Rectal smooth muscle tissue (tissue), 1 donor: ENCODE results near the gene UBA3.

Experiments used
- H3K27ac ChIP-seq: one replicate; pipeline ENCODE4 v1.7.0; 2013; ENCODE audit warnings: low read depth, low read length, inconsistent platforms
- H3K27me3 ChIP-seq: one replicate; pipeline ENCODE4 v1.7.0; 2013; ENCODE audit warnings: low read length; ENCODE audit not compliant: control insufficient read depth, insufficient read depth
- H3K36me3 ChIP-seq: one replicate; pipeline ENCODE4 v1.7.0; 2013; ENCODE audit warnings: low read length; ENCODE audit not compliant: control insufficient read depth, insufficient read depth
- H3K4me1 ChIP-seq: one replicate; pipeline ENCODE4 v1.7.0; 2013; ENCODE audit warnings: low read length; ENCODE audit not compliant: control insufficient read depth, insufficient read depth
- H3K4me3 ChIP-seq: one replicate; pipeline ENCODE4 v1.7.0; 2013; ENCODE audit warnings: low read length
- H3K9ac ChIP-seq: one replicate; pipeline ENCODE4 v1.7.0; 2013; ENCODE audit warnings: low read length

The UBA3 gene

DNA sequence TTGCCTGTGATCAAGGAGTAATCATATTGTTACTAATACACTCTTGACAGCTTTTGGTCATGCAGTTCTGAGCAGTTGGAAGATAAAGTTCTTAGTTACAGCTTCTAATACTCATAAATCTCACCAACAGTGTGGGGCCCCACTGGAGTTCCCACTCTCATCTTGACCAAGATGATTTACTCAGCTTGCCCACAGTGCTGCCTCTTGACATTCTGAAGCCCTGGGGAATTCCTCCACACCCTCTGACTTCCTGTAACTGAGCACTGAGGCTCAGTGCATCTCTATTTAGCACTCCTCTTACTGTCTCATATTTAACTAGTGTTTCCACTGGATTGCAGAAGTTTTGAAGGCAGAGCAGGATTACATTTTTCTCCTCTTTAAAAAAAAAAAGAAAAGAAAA lies 2.6 kb upstream of the UBA3 start:
- H3K27ac ChIP-seq, result no peak overlapping the region
- H3K36me3 ChIP-seq, result no peaks in the 10 kb centered on the region
- H3K9ac ChIP-seq, result no peak overlapping the region
- no peaks in the 10 kb centered on the region for H3K27me3 ChIP-seq
- H3K4me3 ChIP-seq, result no peak overlapping the region
- peaks cover 14% of the 10 kb centered on the region for H3K4me1 ChIP-seq

DNA sequence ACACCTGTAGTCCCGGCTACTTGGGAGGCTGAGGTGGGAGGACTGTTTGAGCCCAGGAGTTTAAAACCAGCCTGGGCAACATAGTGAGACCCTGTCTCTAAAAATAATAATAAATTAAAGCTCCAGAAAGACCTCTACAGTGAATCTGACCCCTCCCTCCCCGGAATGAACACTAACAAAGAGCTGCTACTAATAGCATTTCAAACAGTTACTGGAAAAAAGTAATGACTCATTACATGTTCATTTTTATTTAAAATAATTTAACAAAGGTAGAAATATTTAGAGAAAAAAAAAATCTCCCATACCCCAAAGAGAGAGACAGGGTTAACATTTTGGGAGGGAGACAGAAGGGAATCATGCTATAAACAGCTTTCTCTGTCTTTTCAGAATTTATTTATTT lies 2.2 kb upstream of the UBA3 start:
- Histone ChIP-seq H3K27ac (no peak overlapping the region), H3K4me1 (peaks cover 14% of the 10 kb centered on the region)

GRCh38 chr3:69081583-69082262 lies 1.6 kb upstream of the UBA3 start:
- H3K4me1 ChIP-seq, result peaks cover 14% of the 10 kb centered on the region
- no peaks in the 10 kb centered on the region for H3K27me3 ChIP-seq
- H3K9ac ChIP-seq, result no peak overlapping the region

More for the DNA sequence above, 2.2 kb upstream of the UBA3 start:
- Histone ChIP-seq H3K9ac (no peak overlapping the region), H3K4me3 (no peak overlapping the region), H3K36me3 (no peaks in the 10 kb centered on the region), H3K27me3 (no peaks in the 10 kb centered on the region)

GRCh38 chr3:69079269-69080159 lies 651 bp downstream of the UBA3 start:
- H3K4me1 ChIP-seq, result peaks cover 12% of the 10 kb centered on the region
- peak overlapping the region; percentile 80 for H3K4me3 ChIP-seq
- H3K27me3 ChIP-seq, result no peaks in the 10 kb centered on the region
- H3K36me3 ChIP-seq, result no peaks in the 10 kb centered on the region
- H3K27ac ChIP-seq, result peak overlapping the region; percentile 23
- peak overlapping the region; percentile 58 for H3K9ac ChIP-seq

More at GRCh38 chr3:69081583-69082262, 1.6 kb upstream of the UBA3 start:
- H3K27ac ChIP-seq, result no peak overlapping the region
- no peaks in the 10 kb centered on the region for H3K36me3 ChIP-seq
- H3K4me3 ChIP-seq, result no peak overlapping the region

DNA sequence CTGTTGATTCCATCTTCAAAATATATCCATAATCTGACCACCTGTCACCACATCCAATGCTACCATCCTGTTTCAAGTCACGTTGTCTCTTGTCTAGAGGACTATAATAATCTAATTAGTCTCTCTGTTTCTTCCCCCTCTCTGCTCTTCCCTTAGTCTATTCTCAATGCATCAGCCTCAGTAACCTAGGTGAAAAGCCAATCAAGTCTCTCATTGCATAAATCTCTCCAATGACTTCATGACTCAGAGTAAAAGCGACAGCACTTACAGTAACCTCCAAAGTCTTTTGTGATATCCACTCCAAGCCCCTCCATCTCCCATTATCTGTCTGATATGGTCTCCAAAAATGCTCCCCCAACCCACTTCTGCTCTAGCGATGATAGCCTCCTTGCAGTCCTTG lies 7.2 kb downstream of the UBA3 start:
- Histone ChIP-seq H3K4me1 (no peaks in the 10 kb centered on the region), H3K4me3 (no peak overlapping the region), H3K27ac (no peak overlapping the region), H3K36me3 (no peaks in the 10 kb centered on the region), H3K9ac (no peak overlapping the region), H3K27me3 (no peaks in the 10 kb centered on the region)

DNA sequence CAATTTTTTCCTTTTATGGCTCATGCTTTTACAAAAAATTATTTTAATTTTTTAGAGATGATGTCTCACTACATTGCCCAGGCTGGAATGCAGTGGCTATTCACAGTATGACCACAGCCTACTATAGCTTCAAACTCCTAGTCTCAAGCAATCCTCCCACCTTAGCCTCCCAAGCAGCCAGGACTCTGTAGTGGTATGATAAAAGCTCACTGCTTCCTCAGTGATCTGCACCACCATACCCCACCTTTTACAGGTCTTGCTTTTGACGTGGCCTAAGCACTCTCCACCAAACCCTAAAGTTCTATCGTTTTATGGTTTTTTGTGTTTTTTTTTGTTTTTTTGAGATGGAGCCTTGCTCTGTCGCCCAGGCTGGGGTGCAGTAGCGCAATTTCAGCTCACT lies 14.0 kb downstream of the UBA3 start:
- H3K27ac ChIP-seq, result no peak overlapping the region
- no peak overlapping the region for H3K4me3 ChIP-seq
- no peaks in the 10 kb centered on the region for H3K27me3 ChIP-seq
- no peak overlapping the region for H3K9ac ChIP-seq
- H3K36me3 ChIP-seq, result peaks cover 3% of the 10 kb centered on the region
- no peaks in the 10 kb centered on the region for H3K4me1 ChIP-seq

- Histone ChIP-seq H3K9ac (no peak overlapping the region), H3K36me3 (peaks cover 8% of the 10 kb centered on the region), H3K27me3 (no peaks in the 10 kb centered on the region), H3K4me1 (no peaks in the 10 kb centered on the region), H3K27ac (no peak overlapping the region), H3K4me3 (no peak overlapping the region)
Measured at GRCh38 chr3:69065318-69065964, 14.7 kb downstream of the UBA3 start.

DNA sequence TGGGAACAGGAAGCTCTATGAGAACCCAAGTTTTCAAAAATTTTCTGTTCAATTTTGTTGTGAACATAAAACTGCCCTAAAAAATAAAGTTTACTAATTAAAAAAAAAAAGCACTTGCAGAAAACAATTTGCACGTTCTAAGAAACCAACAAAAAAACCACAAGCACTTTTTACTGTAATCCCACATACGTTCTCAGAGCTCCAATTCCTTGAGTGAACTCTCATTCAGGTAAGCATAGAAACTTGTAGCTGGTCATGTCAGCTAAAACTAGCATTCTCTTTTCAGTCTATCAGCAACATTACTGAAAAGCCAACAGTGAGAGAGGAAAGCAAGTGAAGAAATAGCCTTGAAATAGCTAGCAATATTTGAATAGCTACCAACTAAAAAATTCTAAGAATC lies 16.5 kb downstream of the UBA3 start:
- H3K4me3 ChIP-seq, result no peak overlapping the region
- no peak overlapping the region for H3K9ac ChIP-seq
- H3K36me3 ChIP-seq, result peaks cover 16% of the 10 kb centered on the region
- no peaks in the 10 kb centered on the region for H3K27me3 ChIP-seq
- H3K27ac ChIP-seq, result no peak overlapping the region
- H3K4me1 ChIP-seq, result no peaks in the 10 kb centered on the region

GRCh38 chr3:69059688-69060087 lies 20.5 kb downstream of the UBA3 start:
- peaks cover 16% of the 10 kb centered on the region for H3K36me3 ChIP-seq
- no peaks in the 10 kb centered on the region for H3K27me3 ChIP-seq
- no peaks in the 10 kb centered on the region for H3K4me1 ChIP-seq
- no peak overlapping the region for H3K27ac ChIP-seq
- H3K9ac ChIP-seq, result no peak overlapping the region
- H3K4me3 ChIP-seq, result no peak overlapping the region

DNA sequence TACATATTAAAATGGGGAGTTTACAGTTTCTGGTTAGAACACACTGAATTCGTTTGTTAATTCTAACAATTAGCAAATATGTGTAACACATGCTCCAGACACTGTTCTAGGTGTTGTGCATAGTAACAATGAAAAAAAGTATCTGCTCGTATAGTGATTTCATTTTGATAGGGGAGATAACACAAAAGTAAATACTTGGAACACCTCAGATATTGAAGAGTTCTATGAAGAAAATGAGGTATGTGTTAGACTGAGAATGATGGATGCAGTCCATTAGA lies 21.3 kb downstream of the UBA3 start:
- Histone ChIP-seq H3K9ac (no peak overlapping the region), H3K4me3 (no peak overlapping the region), H3K27me3 (no peaks in the 10 kb centered on the region), H3K27ac (no peak overlapping the region), H3K4me1 (no peaks in the 10 kb centered on the region), H3K36me3 (peaks cover 16% of the 10 kb centered on the region)

DNA sequence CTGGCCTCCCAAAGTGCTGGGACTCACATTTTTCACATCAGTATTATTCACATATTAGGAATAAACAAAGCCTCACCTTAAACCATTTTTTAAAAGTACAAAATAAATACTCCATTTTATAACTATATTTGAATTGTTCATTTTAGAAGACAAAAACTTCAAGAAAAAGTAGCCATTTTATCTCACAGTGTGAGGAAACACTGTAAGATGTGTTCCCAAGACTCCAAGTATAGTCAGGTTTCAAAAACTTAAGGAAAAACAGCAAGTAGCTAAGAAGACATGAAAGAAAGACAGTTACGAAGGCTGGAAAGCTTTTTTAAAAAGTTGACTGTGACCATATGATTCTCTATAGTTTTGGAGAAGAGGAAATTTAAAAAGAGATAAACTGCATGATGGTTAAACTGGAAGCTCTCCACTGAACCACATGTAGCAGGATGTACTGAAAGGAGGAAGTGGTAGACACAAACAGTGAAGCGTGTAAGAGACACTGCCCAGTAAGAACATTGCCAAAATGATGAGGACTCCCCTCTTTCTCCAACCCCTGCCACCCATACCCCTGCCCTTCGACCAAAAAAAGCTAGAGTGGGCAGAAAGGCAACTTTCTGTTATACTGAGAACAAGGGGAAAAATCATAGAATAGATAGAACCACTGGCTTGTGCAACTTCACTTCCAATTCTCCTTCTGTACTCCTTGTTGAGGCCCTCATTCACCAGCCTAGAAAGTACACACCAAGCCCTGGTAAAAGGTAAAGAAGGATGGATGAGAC lies 21.8 kb downstream of the UBA3 start:
- no peak overlapping the region for H3K4me3 ChIP-seq
- no peaks in the 10 kb centered on the region for H3K4me1 ChIP-seq
- H3K9ac ChIP-seq, result no peak overlapping the region
- H3K27me3 ChIP-seq, result no peaks in the 10 kb centered on the region
- no peak overlapping the region for H3K27ac ChIP-seq
- H3K36me3 ChIP-seq, result peaks cover 16% of the 10 kb centered on the region

- Histone ChIP-seq H3K36me3 (peaks cover 4% of the 10 kb centered on the region), H3K9ac (no peak overlapping the region)
Measured at GRCh38 chr3:69052472-69052898, 27.7 kb downstream of the UBA3 start.

More at GRCh38 chr3:69052472-69052898, 27.7 kb downstream of the UBA3 start:
- Histone ChIP-seq H3K27ac (peak overlapping the region; percentile 86), H3K4me3 (peak overlapping the region; percentile 99), H3K27me3 (no peaks in the 10 kb centered on the region), H3K4me1 (peaks cover 12% of the 10 kb centered on the region)
